ENCODE measurements around the gene ZFAND3.
A peak's percentile ranks its signal among the peaks of the same experiment; 100 is the strongest.

Gene ZFAND3

GRCh38 chr6:37819177-37819801, at the start of gene ZFAND3:
Gene ZFAND3 (plus strand): TSS chr6:37819727. CDS start chr6:37819946, 219 bp downstream.
- peak; percentile 93 for DNase-seq

- no peak for DNase-seq
Measured at GRCh38 chr6:37774028-37774680, 45.4 kb upstream of the ZFAND3 start.

- no peak for DNase-seq
Measured at GRCh38 chr6:37776566-37776965, 43.0 kb upstream of the ZFAND3 start.

- DNase-seq, result no peak
Measured at GRCh38 chr6:37777272-37777834, 42.2 kb upstream of the ZFAND3 start.

GRCh38 chr6:37779111-37779800, 40.3 kb upstream of the ZFAND3 start:
- DNase-seq, result no peak

- DNase-seq, result no peak
Measured at GRCh38 chr6:37779902-37780628, 39.5 kb upstream of the ZFAND3 start.

- no peak for DNase-seq
Measured at GRCh38 chr6:37781788-37782187, 37.7 kb upstream of the ZFAND3 start.

- DNase-seq, result peak; percentile 41
Measured at GRCh38 chr6:37783025-37783855, 36.3 kb upstream of the ZFAND3 start.

GRCh38 chr6:37783856-37784584, 35.5 kb upstream of the ZFAND3 start:
- peak; percentile 41 for DNase-seq

GRCh38 chr6:37784585-37784967, 35.0 kb upstream of the ZFAND3 start:
- no peak for DNase-seq

- no peak for DNase-seq
Measured at GRCh38 chr6:37785002-37785662, 34.4 kb upstream of the ZFAND3 start.

GRCh38 chr6:37785663-37786270, 33.8 kb upstream of the ZFAND3 start:
- no peak for DNase-seq

GRCh38 chr6:37787216-37787615, 32.3 kb upstream of the ZFAND3 start:
- no peak for DNase-seq

GRCh38 chr6:37788259-37788658, 31.3 kb upstream of the ZFAND3 start:
- no peak for DNase-seq

- DNase-seq, result peak; percentile 72
Measured at GRCh38 chr6:37791156-37791919, 28.2 kb upstream of the ZFAND3 start.

- DNase-seq, result no peak
Measured at GRCh38 chr6:37792457-37793033, 27.0 kb upstream of the ZFAND3 start.

GRCh38 chr6:37793067-37793466, 26.5 kb upstream of the ZFAND3 start:
- no peak for DNase-seq

GRCh38 chr6:37794825-37795224, 24.7 kb upstream of the ZFAND3 start:
- DNase-seq, result no peak
